ENCODE results near the gene FAM20A. TPM values are rescaled to one million over a fixed set of nuclear protein-coding genes. Genes with fewer than 3 reads are reported as not detected.
"Not testable (repeated sequence)": the region's sequence is repeated elsewhere in the genome, so short reads cannot be mapped to it uniquely, and the experiment has no call there.

FAM20A gene
- total RNA-seq, 2 experiments from 2014 or later = not detected

- ChIA-PET CTCF (interaction anchor here (0.7 to 1.1 kb wide), 3 partner anchors 10 to 74 kb away, joined by 3 to 4 read pairs (median 4); no protein-coding TSS in a partner anchor), POLR2A (interaction anchor here (0.9 to 2.3 kb wide), 4 partner anchors 12 to 73 kb away, joined by 3 to 15 read pairs (median 4); partner anchors contain the start of gene WIPI1)
- H3K27me3 Mint-ChIP-seq (ENCODE audit: low read depth) = no peaks in the 10 kb centered on the region
- peak overlapping the region; percentile 83 for H3K27ac Mint-ChIP-seq
- DNase-seq (no peak), ATAC-seq (no peak)
- peaks cover 32% of the 10 kb centered on the region for H3K36me3 Mint-ChIP-seq (ENCODE audit: low read depth)
- peaks cover 64% of the 10 kb centered on the region for H3K4me1 Mint-ChIP-seq (ENCODE audit: low read depth)
- H3K9me3 Mint-ChIP-seq (ENCODE audit: insufficient read depth) = no peaks in the 10 kb centered on the region
- peak overlapping the region; percentile 92 for H3K4me3 Mint-ChIP-seq
These were observed 89.9 kb downstream of the FAM20A start for GRCh38 chr17:68511254-68511670.

- H3K4me3 Mint-ChIP-seq = peak overlapping the region; percentile 15
- ChIA-PET POLR2A (interaction anchor here (0.6 to 1.1 kb wide), 2 partner anchors 12 to 724 kb away, joined by 3 to 8 read pairs; no protein-coding TSS in a partner anchor), CTCF (interaction anchor here (0.7 to 1.5 kb wide), 5 partner anchors 12 to 49 kb away, joined by 3 to 6 read pairs (median 4); no protein-coding TSS in a partner anchor)
- H3K36me3 Mint-ChIP-seq (ENCODE audit: low read depth) = peaks cover 16% of the 10 kb centered on the region
- no peaks in the 10 kb centered on the region for H3K9me3 Mint-ChIP-seq (ENCODE audit: insufficient read depth)
- ATAC-seq (no peak), DNase-seq (peak; percentile 51)
- H3K27ac Mint-ChIP-seq = peak overlapping the region; percentile 19
- H3K27me3 Mint-ChIP-seq (ENCODE audit: low read depth) = no peaks in the 10 kb centered on the region
- H3K4me1 Mint-ChIP-seq (ENCODE audit: low read depth) = peaks cover 51% of the 10 kb centered on the region
These were observed 91.8 kb downstream of the FAM20A start for GRCh38 chr17:68509141-68510057.

GRCh38 chr17:68507576-68507975 lies 93.6 kb downstream of the FAM20A start:
- ATAC-seq = no peak
- H3K9me3 Mint-ChIP-seq (ENCODE audit: insufficient read depth) = no peaks in the 10 kb centered on the region
- peaks cover 40% of the 10 kb centered on the region for H3K4me1 Mint-ChIP-seq (ENCODE audit: low read depth)
- no peaks in the 10 kb centered on the region for H3K27me3 Mint-ChIP-seq (ENCODE audit: low read depth)
- no peak overlapping the region for H3K27ac Mint-ChIP-seq
- no peak for DNase-seq
- no peaks in the 10 kb centered on the region for H3K36me3 Mint-ChIP-seq (ENCODE audit: low read depth)
- POLR2A ChIA-PET = interaction anchor here (1.1 kb wide), 1 partner anchor 20 kb away, joined by 5 read pairs; no protein-coding TSS in a partner anchor
- no peak overlapping the region for H3K4me3 Mint-ChIP-seq
- CTCF ChIA-PET = interaction anchor here (1.3 kb wide), 2 partner anchors 10 to 26 kb away, joined by 4 to 8 read pairs; no protein-coding TSS in a partner anchor

- no peak for ATAC-seq
- DNase-seq = no peak
- Mint-ChIP-seq H3K36me3 (ENCODE audit: low read depth) (no peaks in the 10 kb centered on the region), H3K4me1 (ENCODE audit: low read depth) (peaks cover 43% of the 10 kb centered on the region), H3K27me3 (ENCODE audit: low read depth) (peaks cover 4% of the 10 kb centered on the region), H3K9me3 (ENCODE audit: insufficient read depth) (no peaks in the 10 kb centered on the region), H3K4me3 (no peak overlapping the region), H3K27ac (no peak overlapping the region)
- CTCF ChIA-PET = no interaction called here
- POLR2A ChIA-PET = no interaction called here
These were observed 95.2 kb downstream of the FAM20A start for GRCh38 chr17:68505951-68506350.

GRCh38 chr17:68501074-68501473 lies 100.1 kb downstream of the FAM20A start:
- CTCF ChIA-PET = interaction anchor here (1.3 to 2.1 kb wide), 2 partner anchors 10 to 13 kb away, joined by 4 to 6 read pairs; no protein-coding TSS in a partner anchor
- H3K4me3 Mint-ChIP-seq = no peak overlapping the region
- no peak for DNase-seq
- peaks cover 40% of the 10 kb centered on the region for H3K4me1 Mint-ChIP-seq (ENCODE audit: low read depth)
- ATAC-seq = no peak
- no peak overlapping the region for H3K27ac Mint-ChIP-seq
- H3K9me3 Mint-ChIP-seq (ENCODE audit: insufficient read depth) = no peaks in the 10 kb centered on the region
- peaks cover 4% of the 10 kb centered on the region for H3K27me3 Mint-ChIP-seq (ENCODE audit: low read depth)
- H3K36me3 Mint-ChIP-seq (ENCODE audit: low read depth) = peaks cover 3% of the 10 kb centered on the region
- POLR2A ChIA-PET = interaction anchor here (1.0 to 1.2 kb wide), 2 partner anchors 12 to 13 kb away, joined by 4 to 5 read pairs; partner anchors contain the start of gene PRKAR1A

- ChIA-PET POLR2A (interaction anchor here (1.0 kb wide), 1 partner anchor 12 kb away, joined by 3 read pairs; no protein-coding TSS in a partner anchor), CTCF (interaction anchor here (3.4 to 4.6 kb wide), 2 partner anchors 11 to 33 kb away, joined by 22 read pairs; no protein-coding TSS in a partner anchor)
- no peak for DNase-seq
- Mint-ChIP-seq H3K4me3 (no peak overlapping the region), H3K36me3 (ENCODE audit: low read depth) (peaks cover 3% of the 10 kb centered on the region), H3K27me3 (ENCODE audit: low read depth) (peaks cover 4% of the 10 kb centered on the region), H3K4me1 (ENCODE audit: low read depth) (peaks cover 42% of the 10 kb centered on the region), H3K9me3 (ENCODE audit: insufficient read depth) (no peaks in the 10 kb centered on the region), H3K27ac (no peak overlapping the region)
- no peak for ATAC-seq
These were observed 101.6 kb downstream of the FAM20A start for GRCh38 chr17:68499587-68499986.

- Mint-ChIP-seq H3K36me3 (ENCODE audit: low read depth) (peaks cover 3% of the 10 kb centered on the region), H3K4me1 (ENCODE audit: low read depth) (peaks cover 42% of the 10 kb centered on the region), H3K27me3 (ENCODE audit: low read depth) (peaks cover 4% of the 10 kb centered on the region), H3K27ac (peak overlapping the region; percentile 84), H3K9me3 (ENCODE audit: insufficient read depth) (no peaks in the 10 kb centered on the region), H3K4me3 (no peak overlapping the region)
- ChIA-PET CTCF (interaction anchor here (1.1 to 4.6 kb wide), 11 partner anchors 9 to 100 kb away, joined by 3 to 22 read pairs (median 6); no protein-coding TSS in a partner anchor), POLR2A (interaction anchor here (0.5 to 3.5 kb wide), 5 partner anchors 11 to 14 kb away, joined by 3 to 15 read pairs (median 8); partner anchors contain the start of gene PRKAR1A)
- DNase-seq = no peak
- ATAC-seq = no peak
These were observed 102.5 kb downstream of the FAM20A start for GRCh38 chr17:68498479-68499326.

- POLR2A ChIA-PET = interaction anchor here (1.6 to 3.5 kb wide), 3 partner anchors 10 to 14 kb away, joined by 8 to 15 read pairs (median 11); partner anchors contain the start of gene PRKAR1A
These were observed 103.3 kb downstream of the FAM20A start for GRCh38 chr17:68497885-68498319.

GRCh38 chr17:68495081-68495480 lies 106.1 kb downstream of the FAM20A start:
- Mint-ChIP-seq H3K9me3 (ENCODE audit: insufficient read depth) (no peaks in the 10 kb centered on the region), H3K27ac (no peak overlapping the region), H3K36me3 (ENCODE audit: low read depth) (peaks cover 3% of the 10 kb centered on the region), H3K4me1 (ENCODE audit: low read depth) (peaks cover 37% of the 10 kb centered on the region), H3K27me3 (ENCODE audit: low read depth) (peaks cover 2% of the 10 kb centered on the region), H3K4me3 (no peak overlapping the region)
- ChIA-PET POLR2A (interaction anchor here (3.5 kb wide), 1 partner anchor 17 kb away, joined by 15 read pairs; the partner anchor contains the start of gene PRKAR1A), CTCF (interaction anchor here (0.9 to 1.0 kb wide), 2 partner anchors 13 to 203 kb away, joined by 3 read pairs; partner anchors contain the start of gene ARSG)
- DNase-seq (no peak), ATAC-seq (peak; percentile 37)

More at GRCh38 chr17:68497885-68498319, 103.3 kb downstream of the FAM20A start:
- H3K27ac Mint-ChIP-seq = peak overlapping the region; percentile 84
- peaks cover 6% of the 10 kb centered on the region for H3K27me3 Mint-ChIP-seq (ENCODE audit: low read depth)
- peak; percentile 50 for ATAC-seq
- H3K4me1 Mint-ChIP-seq (ENCODE audit: low read depth) = peaks cover 42% of the 10 kb centered on the region
- peak overlapping the region; percentile 26 for H3K4me3 Mint-ChIP-seq
- peak; percentile 33 for DNase-seq
- H3K36me3 Mint-ChIP-seq (ENCODE audit: low read depth) = peaks cover 3% of the 10 kb centered on the region
- no peaks in the 10 kb centered on the region for H3K9me3 Mint-ChIP-seq (ENCODE audit: insufficient read depth)
- CTCF ChIA-PET = interaction anchor here (1.1 to 4.6 kb wide), 13 partner anchors 9 to 99 kb away, joined by 3 to 22 read pairs (median 6); no protein-coding TSS in a partner anchor

GRCh38 chr17:68492394-68493054 lies 108.6 kb downstream of the FAM20A start:
- ATAC-seq; H3K27ac Mint-ChIP-seq; POLR2A ChIA-PET; H3K9me3 Mint-ChIP-seq (ENCODE audit: insufficient read depth); H3K27me3 Mint-ChIP-seq (ENCODE audit: low read depth); CTCF ChIA-PET; H3K36me3 Mint-ChIP-seq (ENCODE audit: low read depth); H3K4me3 Mint-ChIP-seq; DNase-seq: not testable (repeated sequence)
- peaks cover 31% of the 10 kb centered on the region for H3K4me1 Mint-ChIP-seq (ENCODE audit: low read depth)

All from activated CD8-positive, alpha-beta T cell treated with anti-CD3 and anti-CD28 coated beads, Interleukin-2, amount 10 ng/mL, durations not matched to agents 7 days and 5 days (primary cell).